Stimulated activated CD4-positive, alpha-beta T cell treated with anti-CD3 and anti-CD28 coated beads, Interleukin-12 subunit alpha, Interleukin-12 subunit beta, amount 100 ng/mL, for 48 hours (primary cell): ENCODE measurements around the gene HSPB8.
"Not testable (repeated sequence)": the region's sequence is repeated elsewhere in the genome, so short reads cannot be mapped to it uniquely, and the experiment has no call there.

Source experiments
- DNase-seq, 3 donors: peaks; one replicate each; pipeline ENCODE4 v3.0.0-alpha.2; 2020; ENCODE audit warnings: low read depth in 2 of 3, low spot score in 1 of 3

HSPB8 gene

DNA sequence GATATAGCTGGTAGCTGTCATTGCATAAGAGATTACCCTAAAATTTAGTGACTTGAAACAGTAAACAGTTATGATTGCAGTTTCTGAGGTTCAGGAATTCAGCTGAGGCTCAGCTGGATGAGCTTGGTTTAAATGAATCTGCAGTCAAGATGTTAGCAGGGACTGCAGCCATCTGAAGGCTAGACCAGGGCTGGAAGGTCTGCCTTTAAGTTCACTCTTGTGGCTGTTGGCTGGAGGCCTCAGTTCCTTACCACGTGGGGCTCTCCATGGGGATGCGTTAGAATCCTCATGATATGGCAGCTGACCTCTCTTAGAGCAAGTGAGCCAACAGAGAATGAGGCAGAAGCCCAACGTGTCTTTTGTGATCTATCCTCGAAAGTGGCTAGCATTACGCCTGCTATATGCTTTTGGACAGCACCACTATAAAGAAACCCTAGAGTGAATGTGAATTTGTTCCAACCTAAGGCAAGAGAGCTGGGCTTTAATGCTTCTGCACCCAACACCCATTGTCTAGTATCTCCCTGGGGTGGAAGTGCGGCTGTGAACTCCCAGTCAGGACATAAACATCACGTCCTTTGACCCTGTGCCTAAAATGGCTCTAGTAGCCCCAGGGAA is 26.0 kb downstream of the HSPB8 start:
- no peak for DNase-seq

GRCh38 chr12:119206348-119207062 is 27.8 kb downstream of the HSPB8 start:
- no peak for DNase-seq

GRCh38 chr12:119207063-119207560 is 28.4 kb downstream of the HSPB8 start:
- DNase-seq: no peak

- no peak for DNase-seq
These were observed 29.9 kb downstream of the HSPB8 start for GRCh38 chr12:119208626-119209061.

DNA sequence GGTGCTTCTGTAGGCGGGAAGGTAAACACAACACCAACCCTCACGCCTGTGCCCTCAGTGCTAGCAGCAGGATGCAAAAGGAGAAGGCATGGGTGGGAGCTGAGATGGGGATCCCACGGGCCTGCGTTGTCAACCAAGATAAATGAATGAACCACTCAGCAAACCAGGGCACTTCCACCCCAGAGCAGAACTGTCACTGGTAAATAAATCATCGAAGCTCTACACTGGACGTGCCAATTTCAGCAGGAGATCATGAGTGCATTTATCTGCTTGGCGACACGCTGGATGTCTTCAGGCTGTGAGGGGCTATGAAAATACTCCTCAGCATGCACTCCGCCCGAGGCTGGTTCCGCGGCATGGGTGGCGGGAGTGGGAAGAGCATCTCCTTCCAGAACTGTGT is 33.2 kb downstream of the HSPB8 start:
- no peak for DNase-seq

GRCh38 chr12:119216084-119216483 is 37.4 kb downstream of the HSPB8 start:
- DNase-seq: no peak

DNA sequence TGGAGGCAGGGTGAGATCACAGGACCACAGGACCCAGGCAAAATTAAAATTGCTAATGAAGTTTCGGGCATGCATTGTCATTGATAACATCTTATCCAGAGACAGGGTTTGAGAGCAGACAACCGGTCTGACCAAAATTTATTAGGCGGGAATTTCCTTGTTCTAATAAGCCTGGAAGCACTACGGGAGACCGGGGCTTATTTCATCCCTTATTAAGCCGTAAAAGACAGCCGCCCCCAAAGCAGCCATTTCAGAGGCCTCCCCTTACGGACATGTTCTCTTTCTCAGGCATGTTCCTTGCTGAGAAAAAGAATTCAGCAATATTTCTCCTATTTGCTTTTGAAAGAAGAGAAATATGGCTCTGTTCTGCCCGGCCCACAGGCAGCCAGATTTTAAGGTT is 40.1 kb downstream of the HSPB8 start:
- not testable (repeated sequence) for DNase-seq

- no peak for DNase-seq
These were observed 43.7 kb downstream of the HSPB8 start for GRCh38 chr12:119222222-119222951.

- no peak for DNase-seq
These were observed 46.7 kb downstream of the HSPB8 start for GRCh38 chr12:119225454-119225853.

DNA sequence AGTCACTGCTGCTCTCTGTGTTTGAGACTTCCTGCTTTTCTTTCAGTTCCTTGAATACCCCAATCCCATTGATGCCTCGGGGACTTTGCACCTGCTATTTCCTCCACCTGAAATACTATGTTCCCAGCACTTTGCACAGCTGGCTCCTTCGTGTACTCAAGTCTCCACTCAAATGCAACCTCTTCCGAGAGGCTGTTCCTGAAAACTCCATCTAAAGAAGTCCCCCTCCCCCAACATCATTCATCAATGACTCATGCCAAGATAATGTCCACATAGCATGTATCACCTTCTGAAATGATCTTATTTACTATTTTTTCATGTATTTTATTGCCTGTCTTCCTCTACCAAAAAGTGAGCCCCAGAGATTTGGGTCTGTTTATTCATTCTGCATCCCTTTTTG is 48.6 kb downstream of the HSPB8 start:
- DNase-seq: no peak

DNA sequence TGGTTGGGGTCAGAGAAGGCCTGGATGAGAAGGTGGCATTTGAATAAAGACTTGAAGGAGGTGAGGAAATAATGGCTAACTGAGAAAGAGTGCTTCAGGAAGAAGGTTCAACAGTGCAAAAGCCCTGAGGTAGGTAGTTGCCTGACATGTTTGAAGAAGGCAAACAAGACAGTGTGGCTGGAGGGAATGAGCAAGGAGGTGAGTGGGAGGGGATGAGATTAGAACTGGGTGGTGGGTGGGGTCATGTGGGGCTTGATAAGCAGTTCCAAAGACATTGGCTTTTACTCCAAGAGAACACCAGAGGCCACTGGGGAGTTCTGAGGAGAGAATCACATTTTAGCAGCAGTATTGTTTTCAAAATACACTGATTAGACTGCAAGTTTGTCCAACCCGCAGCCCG is 50.5 kb downstream of the HSPB8 start:
- no peak for DNase-seq

DNA sequence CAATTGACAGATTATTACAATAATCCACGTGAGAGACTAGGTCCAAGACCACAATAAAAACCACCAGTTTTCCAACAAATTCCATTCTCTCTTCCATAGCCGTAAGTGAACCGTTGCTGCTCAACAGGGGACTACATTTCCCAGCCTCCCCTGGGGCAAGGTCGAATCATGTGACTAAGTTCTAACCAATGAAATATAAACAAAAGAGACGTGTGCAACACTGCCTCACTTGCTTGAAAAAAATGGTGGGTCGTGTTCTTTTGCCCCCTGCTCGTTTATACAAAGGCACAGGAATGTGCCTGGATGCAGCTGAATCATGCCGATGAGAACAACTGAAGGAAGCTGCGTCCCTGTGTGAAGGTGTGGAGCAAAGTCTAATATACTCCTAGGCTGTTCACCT is 51.1 kb downstream of the HSPB8 start:
- no peak for DNase-seq

GRCh38 chr12:119230807-119231206 is 52.1 kb downstream of the HSPB8 start:
- no peak for DNase-seq

DNA sequence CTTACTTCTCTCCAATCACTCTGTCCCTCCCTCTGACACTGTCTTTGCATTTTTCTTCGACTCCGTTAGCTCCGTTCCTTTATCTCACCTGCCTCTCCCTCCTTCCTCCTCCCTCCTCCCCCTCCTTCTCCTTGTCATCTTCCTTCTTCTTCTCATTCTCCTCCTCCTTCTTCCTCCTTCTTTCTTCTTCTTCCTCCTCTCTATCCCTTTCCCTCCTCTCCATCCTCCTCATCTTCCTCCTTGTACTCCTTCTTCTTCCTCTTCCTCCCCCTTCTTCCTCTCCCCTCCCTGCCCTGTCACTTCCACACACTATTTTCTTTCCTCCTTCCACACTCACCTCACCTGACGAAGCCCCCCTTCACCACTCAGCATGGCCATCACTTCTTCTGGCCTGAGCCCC is 53.0 kb downstream of the HSPB8 start:
- no peak for DNase-seq

GRCh38 chr12:119235197-119235751 is 56.5 kb downstream of the HSPB8 start:
- DNase-seq: no peak

GRCh38 chr12:119236372-119236771 is 57.6 kb downstream of the HSPB8 start:
- DNase-seq: no peak

- no peak for DNase-seq
These were observed 60.3 kb downstream of the HSPB8 start for GRCh38 chr12:119239040-119239439.

DNA sequence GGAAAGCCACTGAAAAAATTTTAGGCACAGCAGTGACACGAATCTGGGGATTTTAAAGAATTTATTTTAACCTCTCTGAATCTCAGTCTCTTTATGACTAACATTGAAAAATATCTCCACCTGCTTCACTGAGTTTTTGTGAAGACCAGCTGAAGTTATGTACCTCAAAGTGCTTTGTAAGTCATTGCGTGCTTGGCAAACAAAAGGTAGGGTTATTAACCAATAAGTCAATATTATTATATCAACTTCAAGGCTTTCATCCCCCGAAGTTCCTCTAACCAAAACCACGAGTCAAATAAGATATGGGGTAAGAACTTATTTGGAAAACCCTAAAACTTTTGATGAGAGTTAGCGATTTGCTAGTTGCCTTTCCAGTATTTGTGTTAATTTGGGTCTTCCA is 62.3 kb downstream of the HSPB8 start:
- no peak for DNase-seq

GRCh38 chr12:119241580-119242169 is 62.9 kb downstream of the HSPB8 start:
- no peak for DNase-seq
